K562 (cell line): ENCODE data around the gene MELK. TPM values are rescaled to one million over a fixed set of nuclear protein-coding genes. Genes with fewer than 3 reads are reported as not detected.

ENCODE experiments used
- ATAC-seq: fragments of 200-7000 bp; cut with Tn5 transposase; 3 replicates; pipeline ENCODE4 v1.9.1; 2020; ENCODE audit warnings: moderate library complexity
- BruUV-seq: library from RNA; stranded (reverse); fragments of 400-500 nt; replicated peaks from 2 replicates; lab custom pipeline; 2021; lab: Mats Ljungman, UMichigan
- CTCF ChIA-PET: fragments of 300-600 bp; formaldehyde crosslinking; extraction: SDS; loops from one replicate; lab custom pipeline; 2021; ENCODE audit warnings: low intra/inter-chr PET ratio; lab: Yijun Ruan, JAX
- POLR2A ChIA-PET: fragments of 300-600, 350-650 bp; sonication (Branson Sonifier 250); formaldehyde crosslinking; extraction: SDS; loops from one replicate; lab custom pipeline; 2021; ENCODE audit warnings: antibody characterized with exemption, inconsistent platforms; lab: Yijun Ruan, JAX
- DNase-seq, 4 experiments: peaks; one replicate each; pipeline versions ENCODE4 v3.0.0 to v3.0.0-alpha.2; 2011 to 2018; ENCODE audit warnings: low spot score in 3 of 4, mixed read lengths in 3 of 4; ENCODE audit errors: extremely low read depth in 1 of 4
- FAIRE-seq: peaks from 2 replicates; lab custom pipeline; 2011; peaks lifted over from hg19 to GRCh38; lab: Jason Lieb, UNC
- H2AFZ ChIP-seq: 2 replicates; pipeline ENCODE4 v1.6.0; 2011; ENCODE audit warnings: low read depth, low read length, control low read depth, inconsistent platforms
- H3K27ac ChIP-seq: fragments of 200-600 bp; 3 replicates; pipeline ENCODE4 v1.8.0; 2011; ENCODE audit warnings: low read depth, mild to moderate bottlenecking, control low read depth, inconsistent platforms, low read length, moderate library complexity, mixed read lengths; ENCODE audit errors: extremely low read depth
- H3K27me3 ChIP-seq, 2 experiments: fragments of 300-600 bp in 1 of 2; 2 replicates in 1 of 2; 3 replicates in 1 of 2; pipeline versions ENCODE4 v1.6.0 to v1.8.0; 2011; ENCODE audit warnings: inconsistent platforms in 2 of 2, low read length in 2 of 2, mild to moderate bottlenecking in 1 of 2, mixed read lengths in 1 of 2, moderate library complexity in 1 of 2; ENCODE audit not compliant: control insufficient read depth in 2 of 2, insufficient read depth in 2 of 2
- H3K36me3 ChIP-seq: fragments of 300-600 bp; 3 replicates; pipeline ENCODE4 v1.8.0; 2011; ENCODE audit warnings: mild to moderate bottlenecking, low read length, inconsistent platforms; ENCODE audit not compliant: control insufficient read depth, insufficient read depth
- H3K4me1 ChIP-seq, 2 experiments: fragments of 200-600 bp in 1 of 2; replicated peaks in 1 of 2; 2 replicates in 1 of 2; 3 replicates in 1 of 2; pipeline versions ENCODE4 v1.5.1 to v1.8.0; 2011; ENCODE audit warnings: inconsistent platforms in 2 of 2, low read length in 2 of 2, mild to moderate bottlenecking in 1 of 2, mixed read lengths in 1 of 2, moderate library complexity in 1 of 2; ENCODE audit not compliant: control insufficient read depth in 2 of 2, insufficient read depth in 2 of 2
- H3K4me2 ChIP-seq: 2 replicates; pipeline ENCODE4 v1.6.1; 2011; ENCODE audit warnings: low read length, control low read depth, inconsistent platforms, mixed read lengths; ENCODE audit not compliant: insufficient read depth
- H3K4me3 ChIP-seq: fragments of 200-600 bp; sonication (generic), shearing (Covaris generic); 2 replicates; pipeline ENCODE4 v1.5.1; 2016; ENCODE audit warnings: control low read depth, inconsistent platforms
- H3K79me2 ChIP-seq: fragments of 200-600 bp; 3 replicates; pipeline ENCODE4 v1.8.0; 2011; ENCODE audit warnings: low read length, inconsistent platforms; ENCODE audit not compliant: control insufficient read depth, insufficient read depth
- H3K9ac ChIP-seq, 2 experiments: 2 replicates each; pipeline versions ENCODE4 v1.6.0 to v1.6.1; 2011; ENCODE audit warnings: low read depth in 2 of 2, low read length in 2 of 2, control low read depth in 1 of 2, inconsistent platforms in 1 of 2, mild to moderate bottlenecking in 1 of 2, mixed read lengths in 1 of 2; ENCODE audit not compliant: insufficient read depth in 1 of 2
- H3K9me1 ChIP-seq: one replicate; pipeline ENCODE4 v1.6.0; 2011; ENCODE audit warnings: inconsistent platforms, mild to moderate bottlenecking, low read length, moderate library complexity; ENCODE audit not compliant: control insufficient read depth, insufficient read depth
- H3K9me3 ChIP-seq: replicated peaks from 2 replicates; pipeline ENCODE4 v1.5.1; 2011; ENCODE audit warnings: low read depth, low read length, inconsistent platforms; ENCODE audit not compliant: control insufficient read depth, insufficient read depth
- H4K20me1 ChIP-seq: replicated peaks from 2 replicates; pipeline ENCODE4 v1.6.1; 2011; ENCODE audit warnings: low read length, inconsistent platforms, mixed read lengths; ENCODE audit not compliant: control insufficient read depth, insufficient read depth
- CBX1 ChIP-seq: sonication (generic); IDR thresholded peaks from 2 replicates; pipeline ENCODE4 v1.6.1; 2016; ENCODE audit warnings: antibody characterized with exemption, low read depth, mild to moderate bottlenecking
- KLF13 ChIP-seq: fragments of 450-650 bp; IDR thresholded peaks from 2 replicates; pipeline ENCODE4 v1.6.1; 2016; ENCODE audit warnings: missing genetic modification characterization, low read depth, mild to moderate bottlenecking, missing compliant biosample characterization, moderate library complexity, borderline replicate concordance
- NFIC ChIP-seq: fragments of 450-650 bp; IDR thresholded peaks from 2 replicates; pipeline ENCODE4 v1.6.1; 2017; ENCODE audit warnings: mild to moderate bottlenecking, inconsistent platforms
- NR2C2 ChIP-seq, 2 experiments: fragments of 200-800 bp in 1 of 2; sonication (Bioruptor generic) in 1 of 2; sonication (generic) in 1 of 2; formaldehyde crosslinking in 1 of 2; IDR thresholded peaks; 2 replicates each; pipeline versions ENCODE4 v1.6.1 to v1.8.0; 2016 to 2022; ENCODE audit warnings: mild to moderate bottlenecking in 1 of 2, missing compliant biosample characterization in 1 of 2, missing genetic modification characterization in 1 of 2, missing genetic modification reagents in 1 of 2
- PTRF ChIP-seq: fragments of 450-650 bp; IDR thresholded peaks from 2 replicates; pipeline ENCODE4 v1.6.1; 2016; ENCODE audit warnings: mild to moderate bottlenecking, missing genetic modification characterization, missing compliant biosample characterization
- SNIP1 ChIP-seq: fragments of 450-650 bp; IDR thresholded peaks from 2 replicates; pipeline ENCODE4 v1.7.1; 2017; ENCODE audit warnings: low read depth, mild to moderate bottlenecking
- WGBS: fragments of 100-300 bp; shearing (Covaris generic); methylation state at CpG from one replicate; pipeline ENCODE4 v1.1.6; 2016; ENCODE audit warnings: low coverage, mixed read lengths; ENCODE audit not compliant: insufficient coverage; ENCODE audit errors: missing lambda C conversion rate; 5-methylcytosine and 5-hydroxymethylcytosine counted together
- in situ Hi-C: fragments of 300-500 bp; cut with MboI; formaldehyde crosslinking; loops from 4 replicates; pipeline ENCODE4 v1.15.0; 2018; ENCODE audit warnings: inconsistent platforms, mixed read lengths
- intact Hi-C: fragments of 100-400 bp; cut with micrococcal nuclease; formaldehyde crosslinking; loops from 2 replicates; pipeline ENCODE4 v1.14.2; 2022
- polyA plus RNA-seq, 8 experiments: library from polyadenylated mRNA; depleted of rRNA in 4 of 8; stranded (reverse) in 5 of 8; unstranded in 3 of 8; fragments of >200 nt; fragmentation: Nextera tagmentation in 2 of 8; fragmentation: Illumina TruSeq in 1 of 8; extraction: Ambion mirVana in 2 of 8; extraction: Trizol in 1 of 8; gene quantifications; 2 replicates each; pipeline versions ENCODE4 v1.2.1 to v1.2.3, GENCODE V29; 2011 to 2014; ENCODE audit warnings: inconsistent platforms in 1 of 8, missing spikeins in 1 of 8
- total RNA-seq, 7 experiments: library from RNA; depleted of rRNA in 6 of 7; stranded (reverse); fragments of >200 nt in 6 of 7; fragmentation: Illumina TruSeq in 2 of 7; extraction: Trizol in 2 of 7; gene quantifications; 2 replicates each; pipeline versions ENCODE4 v1.2.1 to v1.2.3, GENCODE V29; 2011 to 2021; ENCODE audit warnings: low replicate concordance in 1 of 7
- TF ChIP-seq, protein P1 (sequence below): fragments of 250-450 bp; sonication (Bioruptor Pico); IDR thresholded peaks from 2 replicates; pipeline ENCODE4 v1.4.0; 2020; ENCODE audit warnings: mild to moderate bottlenecking, moderate library complexity
- TF ChIP-seq, protein P2 (sequence below): fragments of 250-450 bp; sonication (Bioruptor Pico); IDR thresholded peaks from 2 replicates; pipeline ENCODE4 v1.8.0; 2022; ENCODE audit warnings: inconsistent platforms, mild to moderate bottlenecking, moderate library complexity, borderline replicate concordance

MELK gene
- total and polyA plus RNA-seq, 9 of the 15 experiments (the other 6 are each of a cell fraction or from before 2014, with no cell fraction given), result 33.3 to 57.3 (median 43.8) TPM

DNA sequence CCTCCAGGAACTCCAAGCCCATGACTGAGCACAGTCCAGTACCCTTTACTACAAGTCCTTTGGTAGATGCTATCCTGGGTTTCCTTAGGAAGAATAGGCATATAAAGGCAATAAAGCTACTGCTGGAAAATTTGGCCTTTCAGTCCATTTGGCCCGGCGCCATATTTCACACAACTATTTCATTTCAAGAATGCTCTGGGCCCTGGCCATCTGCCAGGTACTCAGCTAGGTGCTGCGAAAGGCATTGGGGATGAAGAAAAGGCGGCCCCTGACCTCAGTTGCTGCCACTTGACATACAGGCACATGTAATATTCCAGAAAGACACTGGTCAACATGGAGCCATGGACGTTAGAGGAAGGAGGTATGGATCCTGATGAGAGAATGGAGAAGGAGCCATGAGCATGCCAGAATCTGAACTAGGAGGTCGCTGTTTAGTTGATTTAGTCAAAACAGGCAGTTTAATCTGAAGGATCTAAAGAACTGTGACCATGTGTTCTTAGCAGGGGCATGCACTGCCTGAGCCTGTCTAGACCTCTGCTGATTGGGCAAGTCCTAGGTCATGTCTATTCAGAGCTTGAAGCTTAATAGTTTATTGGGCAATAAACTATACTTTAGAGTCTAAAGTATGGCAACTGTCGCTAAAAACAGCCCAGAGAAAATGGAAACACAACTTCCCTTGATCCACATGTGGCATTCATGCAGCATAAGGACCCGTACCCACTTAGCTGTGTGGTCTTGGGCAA, 149.3 kb downstream of the MELK start:
- no peak overlapping the region for H2AFZ ChIP-seq
- H3K27me3 ChIP-seq, result peaks cover 0 to 8% of the 10 kb centered on the region in 2 experiments; a peak in 2 of 5 replicates
- no TSS peak for BruUV-seq
- no peak overlapping the region for H3K27ac ChIP-seq
- H3K4me1 ChIP-seq, result no peaks in the 10 kb centered on the region
- 1% methylated on average over 8 of the region's 8 CpGs for WGBS
- intact Hi-C loops (no loop called here), in situ Hi-C loops (no loop called here)
- ATAC-seq, result no peak
- no peak for FAIRE-seq
- no peaks in the 10 kb centered on the region for H3K79me2 ChIP-seq
- H3K9me3 ChIP-seq, result no peaks in the 10 kb centered on the region
- H3K4me3 ChIP-seq, result no peak overlapping the region
- DNase-seq, result no peak
- H3K36me3 ChIP-seq, result no peaks in the 10 kb centered on the region
- H3K9ac ChIP-seq, result no peak overlapping the region
- no peaks in the 10 kb centered on the region for H4K20me1 ChIP-seq
- H3K4me2 ChIP-seq, result no peak overlapping the region; the same call in 1 of the 2 replicates
- TF ChIP-seq NR2C2 (CRISPR knock-in tag; IDR thresholded peaks at IDR 0.05) (no peak), NR2C2 (tag; IDR thresholded peaks at IDR 0.05) (no peak), NFIC (peak; percentile 69)
- ChIA-PET POLR2A (interaction anchor here (0.7 kb wide), 1 partner anchor 14 kb away, joined by 3 read pairs; no protein-coding TSS in a partner anchor), CTCF (no interaction called here)
- no peaks in the 10 kb centered on the region for H3K9me1 ChIP-seq

DNA sequence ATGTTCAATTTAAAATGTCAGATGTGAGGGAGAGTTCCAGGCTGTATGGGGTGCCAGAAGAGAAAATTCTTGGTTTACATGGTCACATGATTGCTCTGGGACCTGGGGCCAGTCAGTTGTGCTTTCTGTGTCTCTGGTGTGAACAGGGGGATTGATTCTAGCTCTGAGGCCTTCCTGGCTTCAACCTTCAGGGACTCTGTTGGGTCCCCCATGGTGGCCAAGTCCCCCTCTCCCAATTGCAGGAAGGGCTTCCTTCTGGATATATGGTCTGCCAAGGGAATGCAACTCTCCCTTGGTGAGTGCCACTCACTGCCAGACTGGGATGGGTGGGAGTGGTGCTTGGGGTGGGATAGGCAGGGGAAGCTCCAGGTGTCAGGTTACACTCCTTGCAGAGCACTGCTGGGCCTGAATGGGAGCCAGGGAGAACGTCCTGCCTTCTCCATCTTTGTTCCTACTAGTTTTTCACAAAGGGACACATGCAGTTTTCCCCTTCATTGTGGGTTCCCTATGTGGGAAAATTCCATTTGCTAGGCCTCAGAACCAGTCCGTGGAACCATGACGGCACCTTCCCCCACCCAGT, 153.2 kb downstream of the MELK start:
- Histone ChIP-seq H3K9me3 (no peaks in the 10 kb centered on the region), H3K9me1 (no peaks in the 10 kb centered on the region), H4K20me1 (no peaks in the 10 kb centered on the region), H2AFZ (no peak overlapping the region), H3K9ac (no peak overlapping the region), H3K4me3 (no peak overlapping the region), H3K27me3 (peaks cover 0 to 8% of the 10 kb centered on the region in 2 experiments; a peak in 3 of 5 replicates), H3K4me1 (no peaks in the 10 kb centered on the region), H3K36me3 (no peaks in the 10 kb centered on the region), H3K4me2 (no peak overlapping the region), H3K79me2 (no peaks in the 10 kb centered on the region), H3K27ac (no peak overlapping the region)
- ChIA-PET CTCF (no interaction called here), POLR2A (interaction anchor here (0.6 kb wide), 1 partner anchor 345 kb away, joined by 3 read pairs; no protein-coding TSS in a partner anchor)
- no peak for FAIRE-seq
- BruUV-seq, result no TSS peak
- no peak for ATAC-seq
- TF ChIP-seq CBX1, result no peak
- TF ChIP-seq, protein P1, sequence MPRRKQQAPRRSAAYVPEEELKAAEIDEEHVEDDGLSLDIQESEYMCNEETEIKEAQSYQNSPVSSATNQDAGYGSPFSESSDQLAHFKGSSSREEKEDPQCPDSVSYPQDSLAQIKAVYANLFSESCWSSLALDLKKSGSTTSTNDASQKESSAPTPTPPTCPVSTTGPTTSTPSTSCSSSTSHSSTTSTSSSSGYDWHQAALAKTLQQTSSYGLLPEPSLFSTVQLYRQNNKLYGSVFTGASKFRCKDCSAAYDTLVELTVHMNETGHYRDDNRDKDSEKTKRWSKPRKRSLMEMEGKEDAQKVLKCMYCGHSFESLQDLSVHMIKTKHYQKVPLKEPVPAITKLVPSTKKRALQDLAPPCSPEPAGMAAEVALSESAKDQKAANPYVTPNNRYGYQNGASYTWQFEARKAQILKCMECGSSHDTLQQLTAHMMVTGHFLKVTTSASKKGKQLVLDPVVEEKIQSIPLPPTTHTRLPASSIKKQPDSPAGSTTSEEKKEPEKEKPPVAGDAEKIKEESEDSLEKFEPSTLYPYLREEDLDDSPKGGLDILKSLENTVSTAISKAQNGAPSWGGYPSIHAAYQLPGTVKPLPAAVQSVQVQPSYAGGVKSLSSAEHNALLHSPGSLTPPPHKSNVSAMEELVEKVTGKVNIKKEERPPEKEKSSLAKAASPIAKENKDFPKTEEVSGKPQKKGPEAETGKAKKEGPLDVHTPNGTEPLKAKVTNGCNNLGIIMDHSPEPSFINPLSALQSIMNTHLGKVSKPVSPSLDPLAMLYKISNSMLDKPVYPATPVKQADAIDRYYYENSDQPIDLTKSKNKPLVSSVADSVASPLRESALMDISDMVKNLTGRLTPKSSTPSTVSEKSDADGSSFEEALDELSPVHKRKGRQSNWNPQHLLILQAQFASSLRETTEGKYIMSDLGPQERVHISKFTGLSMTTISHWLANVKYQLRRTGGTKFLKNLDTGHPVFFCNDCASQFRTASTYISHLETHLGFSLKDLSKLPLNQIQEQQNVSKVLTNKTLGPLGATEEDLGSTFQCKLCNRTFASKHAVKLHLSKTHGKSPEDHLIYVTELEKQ (CRISPR knock-in tag), result no peak
- TF ChIP-seq, protein P2, sequence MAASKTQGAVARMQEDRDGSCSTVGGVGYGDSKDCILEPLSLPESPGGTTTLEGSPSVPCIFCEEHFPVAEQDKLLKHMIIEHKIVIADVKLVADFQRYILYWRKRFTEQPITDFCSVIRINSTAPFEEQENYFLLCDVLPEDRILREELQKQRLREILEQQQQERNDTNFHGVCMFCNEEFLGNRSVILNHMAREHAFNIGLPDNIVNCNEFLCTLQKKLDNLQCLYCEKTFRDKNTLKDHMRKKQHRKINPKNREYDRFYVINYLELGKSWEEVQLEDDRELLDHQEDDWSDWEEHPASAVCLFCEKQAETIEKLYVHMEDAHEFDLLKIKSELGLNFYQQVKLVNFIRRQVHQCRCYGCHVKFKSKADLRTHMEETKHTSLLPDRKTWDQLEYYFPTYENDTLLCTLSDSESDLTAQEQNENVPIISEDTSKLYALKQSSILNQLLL (CRISPR knock-in tag), result no peak
- TF ChIP-seq SNIP1, result no peak
- TF ChIP-seq PTRF (tag), result no peak
- TF ChIP-seq KLF13 (tag), result no peak
- WGBS, result 7% methylated on average over 2 of the region's 3 CpGs
- no peak for DNase-seq
- in situ Hi-C loops, result loop anchor here (25.0 kb wide), 1 partner anchor 314 kb away; the partner anchor contains the start of gene RNF38
- intact Hi-C loops, result loop anchor here (5.0 kb wide), 1 partner anchor 94 kb away; no protein-coding TSS in a partner anchor
